ENCODE measurements around the gene RSPRY1. TPM values are rescaled to one million over a fixed set of nuclear protein-coding genes. Genes with fewer than 3 reads are reported as not detected.

RSPRY1 gene
- total RNA-seq = 40.2 and 43.1 TPM in 2 replicates

DNA sequence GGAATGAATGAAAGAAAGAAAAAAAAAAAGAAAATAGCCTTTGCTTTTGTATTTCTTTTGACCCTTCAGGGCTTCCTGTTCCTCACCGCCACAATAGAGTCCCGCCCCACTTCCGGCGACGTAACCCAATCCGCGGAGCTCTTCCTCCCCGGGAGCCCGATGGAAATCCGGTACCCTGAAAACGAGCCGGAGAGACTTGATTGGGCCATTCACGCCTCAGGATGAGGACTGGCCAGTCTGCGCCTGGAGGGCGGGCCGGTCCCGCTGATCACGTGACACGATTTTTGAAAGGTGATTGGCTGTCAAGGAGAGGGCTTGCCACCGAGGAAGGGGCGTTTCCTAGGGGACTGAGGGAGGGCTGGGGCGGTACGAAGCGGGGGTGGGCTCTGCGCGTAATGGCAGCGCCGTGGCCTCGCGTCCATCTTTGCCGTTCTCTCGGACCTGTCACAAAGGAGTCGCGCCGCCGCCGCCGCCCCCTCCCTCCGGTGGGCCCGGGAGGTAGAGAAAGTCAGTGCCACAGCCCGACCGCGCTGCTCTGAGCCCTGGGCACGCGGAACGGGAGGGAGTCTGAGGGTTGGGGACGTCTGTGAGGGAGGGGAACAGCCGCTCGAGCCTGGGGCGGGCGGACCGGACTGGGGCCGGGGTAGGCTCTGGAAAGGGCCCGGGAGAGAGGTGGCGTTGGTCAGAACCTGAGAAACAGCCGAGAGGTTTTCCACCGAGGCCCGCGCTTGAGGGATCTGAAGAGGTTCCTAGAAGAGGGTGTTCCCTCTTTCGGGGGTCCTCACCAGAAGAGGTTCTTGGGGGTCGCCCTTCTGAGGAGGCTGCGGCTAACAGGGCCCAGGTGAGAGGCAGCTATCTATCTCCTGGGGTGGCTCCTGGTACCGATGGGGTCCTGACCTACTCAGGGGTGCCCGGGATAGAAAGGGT lies at the start of gene RSPRY1, which contains the start of gene PSME3IP1:
Gene RSPRY1, plus strand, starts transcription at position 385 of the 927 bp plus-strand sequence. CDS start 18,330 bp downstream, outside the sequence.
Gene PSME3IP1, minus strand, starts transcription at position 95 of the 927 bp plus-strand sequence. CDS start 12,185 bp downstream, outside the sequence.

DNA sequence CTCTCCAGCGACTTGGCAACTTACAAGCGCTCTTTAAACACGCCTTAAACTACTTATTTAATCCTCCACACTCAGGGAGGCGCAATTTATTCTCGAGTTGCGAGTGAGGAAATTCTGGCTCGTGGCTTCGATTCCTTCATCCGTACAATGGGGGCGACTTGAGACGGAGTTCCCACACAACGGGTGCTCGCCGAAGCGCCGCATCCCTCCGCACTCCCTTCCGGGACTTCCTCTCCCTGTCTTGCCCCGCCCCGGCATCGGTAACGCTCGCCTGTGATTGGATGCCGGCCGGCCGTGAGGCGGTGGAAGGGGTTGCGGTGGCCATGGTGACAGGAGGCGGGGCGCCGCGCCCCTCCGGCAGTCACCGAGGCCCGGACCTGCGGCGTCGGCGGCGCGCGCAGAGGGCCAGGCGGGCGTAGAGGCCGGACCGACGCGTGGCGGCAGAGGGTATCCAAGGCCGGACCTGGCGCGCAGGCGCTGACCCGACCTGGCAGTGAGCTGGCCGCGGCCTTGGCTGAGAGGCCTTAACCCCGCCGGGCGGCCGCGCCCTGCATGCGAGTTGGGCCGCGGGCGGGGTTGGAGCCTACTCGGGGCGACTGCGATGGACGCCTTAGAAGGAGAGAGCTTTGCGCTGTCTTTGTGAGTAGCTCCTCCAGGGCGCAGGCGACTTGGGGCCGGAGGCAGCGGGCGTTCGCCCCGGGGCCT lies 58.8 kb downstream of the RSPRY1 start, which contains the start of gene ARL2BP:
Gene ARL2BP, plus strand, starts transcription at position 493 of the 705 bp plus-strand sequence. Its CDS starts 109 bp downstream, at position 602.

DNA sequence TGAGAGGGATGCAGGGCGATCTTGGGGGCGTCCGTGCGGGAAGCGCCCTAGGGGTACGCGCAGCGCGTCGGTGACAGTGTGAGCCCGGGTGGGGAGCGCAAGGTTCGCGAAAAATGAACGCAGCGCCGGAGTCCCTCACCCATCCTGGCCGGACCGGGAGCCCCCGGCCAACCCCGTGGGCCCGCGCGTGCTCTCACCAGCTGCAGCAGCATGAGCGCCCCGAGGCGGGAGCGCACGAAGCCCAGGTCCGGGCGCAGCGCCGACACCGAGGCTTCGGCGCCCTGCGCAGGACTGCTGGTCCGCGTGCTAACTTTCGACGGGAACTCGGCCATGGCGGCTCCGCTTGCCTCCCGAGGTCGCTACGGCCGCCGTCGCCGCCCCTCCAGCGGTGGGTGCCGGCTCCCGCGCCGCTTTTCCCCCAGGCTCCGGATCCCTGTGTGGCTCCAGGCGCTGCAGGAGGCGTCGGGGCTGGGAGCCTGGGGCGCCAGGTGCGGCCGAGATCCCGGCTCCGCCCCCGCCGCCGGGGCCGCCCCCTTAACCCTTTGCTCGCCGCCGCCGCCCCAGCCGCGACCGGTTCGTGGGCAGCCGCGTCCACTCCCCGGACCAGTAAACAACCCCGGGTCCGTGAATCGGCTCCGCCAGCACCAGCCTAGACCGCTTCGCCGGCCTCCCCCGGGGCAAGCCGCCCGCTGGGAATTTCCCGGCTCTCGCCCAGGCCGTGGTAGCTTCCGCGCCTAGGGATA lies 98.3 kb downstream of the RSPRY1 start, which contains the start of gene PLLP:
Gene PLLP, minus strand, starts transcription at position 464 of the 743 bp plus-strand sequence. Its CDS starts 132 bp downstream, at position 332.

Other genes with a start within 250 kb of the RSPRY1 start
- not detected in 2 replicates for gene CETP, start 224.4 kb upstream of the RSPRY1 start, total RNA-seq
- gene NLRC5, start 196.8 kb upstream of the RSPRY1 start, total RNA-seq = 16.7 and 22.2 TPM in 2 replicates
- gene CPNE2, start 93.7 kb upstream of the RSPRY1 start, total RNA-seq = 14.6 and 20.4 TPM in 2 replicates
- 67.7 and 106 TPM in 2 replicates for gene PSME3IP1, start 290 bp upstream of the RSPRY1 start, total RNA-seq
- 65.2 and 65.3 TPM in 2 replicates for gene ARL2BP, start 58.9 kb downstream of the RSPRY1 start, total RNA-seq
- gene PLLP, start 98.3 kb downstream of the RSPRY1 start, total RNA-seq = 0.12 TPM in 1 of 2 replicates, not detected in the other
- not detected in 2 replicates for gene CCL22, start 172.5 kb downstream of the RSPRY1 start, total RNA-seq
- under 0.01 TPM in 1 of 2 replicates, not detected in the other for gene CX3CL1, start 186.2 kb downstream of the RSPRY1 start, total RNA-seq
- not detected in 2 replicates for gene CCL17, start 218.4 kb downstream of the RSPRY1 start, total RNA-seq

Measured in uterine smooth muscle cell (primary cell).